PFSK-1 (cell line): ENCODE measurements around the gene CAPNS1.

Source experiments
- FOXP2 ChIP-seq: optimal IDR thresholded peaks from 2 replicates; pipeline ENCODE3; 2011; ENCODE audit warnings: borderline replicate concordance, control low read depth, inconsistent platforms; ENCODE audit not compliant: insufficient read depth; ENCODE audit errors: extremely low read length, extremely low read depth
- POLR2AphosphoS5 ChIP-seq: IDR thresholded peaks from 2 replicates; pipeline ENCODE4 v1.6.1; 2012; ENCODE audit warnings: low read depth, mild to moderate bottlenecking, control low read depth, low read length, moderate library complexity
- REST ChIP-seq, 2 experiments: IDR thresholded peaks; 2 replicates each; pipeline versions ENCODE4 v1.6.1 to v1.8.0; 2011 to 2012; ENCODE audit warnings: low read depth in 2 of 2, low read length in 2 of 2, control low read depth in 1 of 2, inconsistent platforms in 1 of 2, mild to moderate bottlenecking in 1 of 2, moderate library complexity in 1 of 2; ENCODE audit not compliant: insufficient read depth in 1 of 2
- SIN3A ChIP-seq: IDR thresholded peaks from 2 replicates; pipeline ENCODE4 v1.6.1; 2012; ENCODE audit warnings: mild to moderate bottlenecking, low read length, moderate library complexity, borderline replicate concordance; ENCODE audit not compliant: insufficient read depth
- TAF1 ChIP-seq: IDR thresholded peaks from 2 replicates; pipeline ENCODE4 v1.6.1; 2012; ENCODE audit warnings: low read length, control low read depth, borderline replicate concordance; ENCODE audit not compliant: insufficient read depth

Gene CAPNS1

DNA sequence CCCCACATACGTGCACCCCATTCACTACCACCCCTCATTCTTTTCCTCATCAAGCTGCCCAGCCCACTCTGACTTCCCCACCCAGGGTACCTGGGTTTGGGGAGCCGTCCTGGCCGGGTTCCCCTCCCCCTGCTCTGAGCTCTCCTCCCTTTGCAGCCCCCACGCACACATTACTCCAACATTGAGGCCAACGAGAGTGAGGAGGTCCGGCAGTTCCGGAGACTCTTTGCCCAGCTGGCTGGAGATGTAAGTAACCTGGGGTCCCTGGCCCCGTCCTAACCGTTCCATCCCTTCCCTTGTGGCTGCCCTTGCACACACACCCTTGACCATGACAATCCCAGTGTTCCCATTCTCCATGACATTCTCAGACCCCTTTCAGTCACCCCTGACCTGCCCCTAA lies 2.6 kb downstream of the CAPNS1 start:
- no peak for TF ChIP-seq REST (IDR thresholded peaks at IDR 0.05; ENCODE audit: insufficient read depth in 1 of 2, low read depth in 2 of 2, low read length in 2 of 2)
- TF ChIP-seq FOXP2, result no peak
- no peak for TF ChIP-seq SIN3A
- TF ChIP-seq TAF1, result no peak
- no peak for TF ChIP-seq POLR2AphosphoS5

DNA sequence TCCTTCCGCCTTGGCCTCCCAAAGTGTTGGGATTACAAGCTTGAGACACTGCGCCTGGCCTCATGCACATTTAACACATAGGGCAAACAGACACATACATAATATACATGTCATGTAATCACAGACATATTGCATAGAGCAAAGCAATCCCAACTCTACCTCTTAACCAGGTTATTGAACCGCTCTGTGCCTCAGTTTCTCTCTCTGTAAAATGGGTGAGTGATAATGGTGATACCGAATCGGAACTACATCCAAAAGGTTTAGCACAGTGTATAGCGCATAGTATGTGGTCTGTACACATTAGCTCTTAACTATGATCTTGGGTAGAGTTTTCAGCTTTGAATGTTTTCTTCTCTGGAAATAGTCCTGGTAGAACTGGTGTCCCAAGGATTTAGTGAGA lies 4.8 kb downstream of the CAPNS1 start:
- no peak for TF ChIP-seq POLR2AphosphoS5
- TF ChIP-seq TAF1, result no peak
- no peak for TF ChIP-seq SIN3A
- no peak for TF ChIP-seq FOXP2
- TF ChIP-seq REST (IDR thresholded peaks at IDR 0.05; ENCODE audit: insufficient read depth in 1 of 2, low read depth in 2 of 2, low read length in 2 of 2), result no peak

- TF ChIP-seq FOXP2 (no peak), TAF1 (no peak), SIN3A (no peak), POLR2AphosphoS5 (no peak), REST (IDR thresholded peaks at IDR 0.05; ENCODE audit: insufficient read depth in 1 of 2, low read depth in 2 of 2, low read length in 2 of 2) (no peak)
These were observed 10.0 kb downstream of the CAPNS1 start for GRCh38 chr19:36149673-36150406.

GRCh38 chr19:36150586-36150985 lies 10.7 kb downstream of the CAPNS1 start:
- TF ChIP-seq POLR2AphosphoS5 (no peak; the same call in 1 of the 2 replicates), FOXP2 (no peak), REST (IDR thresholded peaks at IDR 0.05; ENCODE audit: insufficient read depth in 1 of 2, low read depth in 2 of 2, low read length in 2 of 2) (no peak), SIN3A (no peak), TAF1 (no peak)
